ENCODE measurements around the gene CHSY3.

CHSY3 gene

DNA sequence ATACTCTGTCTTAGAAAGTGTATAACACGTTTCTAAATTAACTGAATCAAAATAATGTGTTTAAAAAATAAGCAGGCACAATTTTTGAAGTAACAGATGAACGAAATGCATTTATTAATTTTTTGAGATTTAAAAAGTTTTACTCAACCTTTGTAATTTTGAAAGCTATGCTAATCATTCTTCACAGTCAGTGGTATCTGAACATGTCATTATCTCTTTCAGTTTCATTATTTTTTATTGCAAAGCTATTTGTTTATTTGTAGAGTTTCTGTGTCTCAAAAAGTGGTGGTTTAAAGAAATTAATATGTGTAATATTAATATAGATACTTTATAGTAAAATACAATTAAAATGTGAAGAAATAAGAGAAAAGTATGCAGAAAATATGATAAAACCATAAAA lies 11.2 kb downstream of the CHSY3 start:
- Histone ChIP-seq H2AFZ (no peak overlapping the region), H3K4me1 (no peaks in the 10 kb centered on the region), H3K27me3 (ENCODE audit: control insufficient read depth, insufficient read depth, low read length) (no peaks in the 10 kb centered on the region), H3K9ac (no peak overlapping the region), H3K4me3 (ENCODE audit: low read depth, low read length) (no peak overlapping the region), H3K9me3 (ENCODE audit: control insufficient read depth, low read length) (no peaks in the 10 kb centered on the region), H3K79me2 (no peaks in the 10 kb centered on the region), H3K36me3 (ENCODE audit: control insufficient read depth, insufficient read depth, low read length) (no peaks in the 10 kb centered on the region), H3K4me2 (ENCODE audit: low read length) (no peak overlapping the region), H3K27ac (no peak overlapping the region)
- TF ChIP-seq, protein P1, sequence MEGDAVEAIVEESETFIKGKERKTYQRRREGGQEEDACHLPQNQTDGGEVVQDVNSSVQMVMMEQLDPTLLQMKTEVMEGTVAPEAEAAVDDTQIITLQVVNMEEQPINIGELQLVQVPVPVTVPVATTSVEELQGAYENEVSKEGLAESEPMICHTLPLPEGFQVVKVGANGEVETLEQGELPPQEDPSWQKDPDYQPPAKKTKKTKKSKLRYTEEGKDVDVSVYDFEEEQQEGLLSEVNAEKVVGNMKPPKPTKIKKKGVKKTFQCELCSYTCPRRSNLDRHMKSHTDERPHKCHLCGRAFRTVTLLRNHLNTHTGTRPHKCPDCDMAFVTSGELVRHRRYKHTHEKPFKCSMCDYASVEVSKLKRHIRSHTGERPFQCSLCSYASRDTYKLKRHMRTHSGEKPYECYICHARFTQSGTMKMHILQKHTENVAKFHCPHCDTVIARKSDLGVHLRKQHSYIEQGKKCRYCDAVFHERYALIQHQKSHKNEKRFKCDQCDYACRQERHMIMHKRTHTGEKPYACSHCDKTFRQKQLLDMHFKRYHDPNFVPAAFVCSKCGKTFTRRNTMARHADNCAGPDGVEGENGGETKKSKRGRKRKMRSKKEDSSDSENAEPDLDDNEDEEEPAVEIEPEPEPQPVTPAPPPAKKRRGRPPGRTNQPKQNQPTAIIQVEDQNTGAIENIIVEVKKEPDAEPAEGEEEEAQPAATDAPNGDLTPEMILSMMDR (IDR thresholded peaks at IDR 0.05) = no peak

DNA sequence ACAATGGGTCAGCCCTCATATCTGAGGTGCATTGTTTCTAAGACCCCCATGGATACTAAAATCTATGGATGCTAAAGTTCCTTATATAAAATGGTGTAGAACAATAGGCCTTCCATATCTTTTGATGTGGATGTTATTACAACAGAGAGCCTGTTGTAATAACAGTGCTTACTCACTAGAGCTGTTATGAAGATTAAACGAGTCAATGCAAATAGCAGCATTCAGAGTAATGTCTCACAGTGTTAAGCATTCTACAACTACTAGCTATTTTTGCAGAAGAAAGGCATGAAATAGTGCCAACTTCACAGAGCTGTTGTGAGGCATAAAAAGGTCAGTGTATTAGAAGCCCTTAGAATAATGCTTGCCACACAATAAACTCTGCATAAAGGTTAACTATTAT lies 13.0 kb downstream of the CHSY3 start:
- Histone ChIP-seq H3K4me1 (no peaks in the 10 kb centered on the region), H3K27ac (no peak overlapping the region), H3K9me3 (ENCODE audit: control insufficient read depth, low read length) (no peaks in the 10 kb centered on the region), H3K79me2 (no peaks in the 10 kb centered on the region), H3K9ac (no peak overlapping the region), H3K36me3 (ENCODE audit: control insufficient read depth, insufficient read depth, low read length) (no peaks in the 10 kb centered on the region), H3K4me3 (ENCODE audit: low read depth, low read length) (no peak overlapping the region), H2AFZ (no peak overlapping the region), H3K27me3 (ENCODE audit: control insufficient read depth, insufficient read depth, low read length) (no peaks in the 10 kb centered on the region), H3K4me2 (ENCODE audit: low read length) (no peak overlapping the region)
- TF ChIP-seq, protein P1 (IDR thresholded peaks at IDR 0.05) = no peak

DNA sequence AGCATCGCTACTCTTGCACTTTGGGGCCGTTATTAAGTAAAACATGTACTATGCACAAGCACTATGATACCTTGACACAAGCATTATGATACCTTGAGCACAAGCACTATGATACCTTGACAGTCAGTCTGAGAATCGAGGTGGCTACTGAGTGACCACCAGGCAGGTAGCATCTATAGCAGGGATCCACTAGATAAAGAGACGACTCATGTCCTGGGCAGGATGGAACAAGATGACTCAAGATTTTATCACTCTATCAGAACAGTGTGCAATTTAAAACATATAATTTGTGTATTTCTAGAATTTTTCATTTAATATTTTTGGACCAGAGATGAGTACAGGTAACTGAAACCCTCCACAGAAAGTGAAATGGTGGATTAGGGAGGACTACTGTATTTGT lies 16.9 kb downstream of the CHSY3 start:
- no peaks in the 10 kb centered on the region for H3K9me3 ChIP-seq (ENCODE audit: control insufficient read depth, low read length)
- no peak overlapping the region for H3K4me3 ChIP-seq (ENCODE audit: low read depth, low read length)
- no peaks in the 10 kb centered on the region for H3K4me1 ChIP-seq
- H3K79me2 ChIP-seq = no peaks in the 10 kb centered on the region
- H3K36me3 ChIP-seq (ENCODE audit: control insufficient read depth, insufficient read depth, low read length) = no peaks in the 10 kb centered on the region
- TF ChIP-seq, protein P1 (IDR thresholded peaks at IDR 0.05) = no peak
- H2AFZ ChIP-seq = no peak overlapping the region
- no peaks in the 10 kb centered on the region for H3K27me3 ChIP-seq (ENCODE audit: control insufficient read depth, insufficient read depth, low read length)
- H3K27ac ChIP-seq = no peak overlapping the region
- no peak overlapping the region for H3K4me2 ChIP-seq (ENCODE audit: low read length)
- no peak overlapping the region for H3K9ac ChIP-seq

DNA sequence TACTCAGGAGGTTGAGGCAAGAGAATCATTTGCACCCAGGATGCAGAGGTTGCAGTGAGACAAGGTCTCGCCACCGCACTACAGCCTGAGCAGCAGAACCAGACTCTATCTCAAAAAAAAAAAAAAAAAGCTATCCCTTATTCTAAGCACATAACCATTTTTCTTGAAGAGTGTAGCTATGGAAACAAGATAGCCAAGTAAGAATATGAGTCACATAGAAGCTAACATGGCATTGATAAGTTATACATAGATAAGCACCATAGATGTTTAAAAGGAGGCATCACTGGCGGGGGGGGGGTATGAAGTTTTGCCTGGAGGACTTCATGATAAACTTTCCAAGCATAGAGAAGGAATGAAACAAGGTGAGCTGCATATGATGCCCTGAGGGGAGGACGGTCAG lies 26.0 kb downstream of the CHSY3 start:
- H2AFZ ChIP-seq = no peak overlapping the region
- TF ChIP-seq, protein P1 (IDR thresholded peaks at IDR 0.05) = no peak

DNA sequence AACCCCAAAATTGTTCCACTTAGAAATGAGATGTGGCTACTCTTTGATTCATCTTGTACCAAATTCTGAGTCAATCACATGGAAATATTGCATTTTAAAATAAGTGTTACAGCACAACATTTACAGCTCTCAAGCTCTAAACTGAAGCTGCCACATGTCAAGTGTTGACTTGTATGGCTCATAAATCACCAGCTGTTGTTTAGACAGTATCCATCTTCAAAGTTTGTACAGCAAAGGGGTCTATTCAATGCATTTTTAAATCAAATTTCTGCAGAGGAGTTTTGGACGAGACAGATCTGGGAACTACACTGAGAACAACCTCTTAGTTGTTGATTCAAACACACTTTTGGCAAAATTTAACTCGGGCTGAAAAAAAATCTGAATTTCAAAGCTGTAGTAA lies 31.4 kb downstream of the CHSY3 start:
- Histone ChIP-seq H2AFZ (no peak overlapping the region), H3K4me3 (ENCODE audit: low read depth, low read length) (no peak overlapping the region), H3K36me3 (ENCODE audit: control insufficient read depth, insufficient read depth, low read length) (no peaks in the 10 kb centered on the region), H3K79me2 (no peaks in the 10 kb centered on the region), H3K4me1 (no peaks in the 10 kb centered on the region), H3K27me3 (ENCODE audit: control insufficient read depth, insufficient read depth, low read length) (no peaks in the 10 kb centered on the region), H3K4me2 (ENCODE audit: low read length) (no peak overlapping the region), H3K9me3 (ENCODE audit: control insufficient read depth, low read length) (no peaks in the 10 kb centered on the region), H3K27ac (no peak overlapping the region), H3K9ac (no peak overlapping the region)
- TF ChIP-seq, protein P1 (IDR thresholded peaks at IDR 0.05) = no peak

More for the DNA sequence above, 26.0 kb downstream of the CHSY3 start:
- Histone ChIP-seq H3K36me3 (ENCODE audit: control insufficient read depth, insufficient read depth, low read length) (no peaks in the 10 kb centered on the region), H3K9ac (no peak overlapping the region), H3K79me2 (no peaks in the 10 kb centered on the region), H3K9me3 (ENCODE audit: control insufficient read depth, low read length) (no peaks in the 10 kb centered on the region), H3K4me1 (no peaks in the 10 kb centered on the region), H3K27ac (no peak overlapping the region), H3K27me3 (ENCODE audit: control insufficient read depth, insufficient read depth, low read length) (no peaks in the 10 kb centered on the region), H3K4me3 (ENCODE audit: low read depth, low read length) (no peak overlapping the region), H3K4me2 (ENCODE audit: low read length) (no peak overlapping the region)
